22Rv1 (cell line): ENCODE measurements around the gene CISH.

ENCODE experiments used
- CTCF ChIP-seq: fragments of 450-650 bp; IDR thresholded peaks from 2 replicates; pipeline ENCODE4 v1.5.1; 2017; ENCODE audit warnings: mild to moderate bottlenecking
- ZFX ChIP-seq: fragments of 450-650 bp; IDR thresholded peaks from 2 replicates; pipeline ENCODE4 v1.6.1; 2017; ENCODE audit warnings: antibody characterized with exemption, borderline replicate concordance

DNA sequence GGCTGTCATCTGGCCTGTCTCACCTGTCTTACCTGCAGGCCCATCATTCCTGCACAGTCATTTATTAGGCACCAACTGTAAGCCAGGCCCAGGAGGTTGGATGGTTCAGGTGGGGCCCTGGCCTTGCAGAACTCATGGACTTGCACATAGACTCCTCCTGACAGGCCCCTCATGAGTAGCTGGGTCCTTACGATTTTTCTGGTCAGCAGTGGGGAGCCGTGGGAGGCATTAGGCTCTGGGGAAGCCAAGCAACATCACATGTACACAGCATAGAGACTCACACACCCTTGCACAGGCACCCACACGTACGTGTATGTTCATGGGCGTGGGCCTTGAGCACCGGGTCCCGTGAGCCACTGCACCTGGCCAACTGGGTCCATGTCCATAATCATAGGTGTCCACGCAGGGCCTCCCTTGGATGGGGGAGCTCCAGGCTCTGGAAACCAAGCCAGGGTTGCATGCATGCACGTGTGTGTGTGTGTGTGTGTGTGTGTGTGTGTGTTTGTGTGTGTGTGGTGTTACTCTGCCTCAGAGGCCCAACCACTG is 20.3 kb downstream of the CISH start:
- no peak for TF ChIP-seq CTCF
- TF ChIP-seq ZFX: no peak
